ENCODE data around the gene BRAF.
"Not testable (repeated sequence)": the region's sequence is repeated elsewhere in the genome, so short reads cannot be mapped to it uniquely, and the experiment has no call there.

BRAF gene

DNA sequence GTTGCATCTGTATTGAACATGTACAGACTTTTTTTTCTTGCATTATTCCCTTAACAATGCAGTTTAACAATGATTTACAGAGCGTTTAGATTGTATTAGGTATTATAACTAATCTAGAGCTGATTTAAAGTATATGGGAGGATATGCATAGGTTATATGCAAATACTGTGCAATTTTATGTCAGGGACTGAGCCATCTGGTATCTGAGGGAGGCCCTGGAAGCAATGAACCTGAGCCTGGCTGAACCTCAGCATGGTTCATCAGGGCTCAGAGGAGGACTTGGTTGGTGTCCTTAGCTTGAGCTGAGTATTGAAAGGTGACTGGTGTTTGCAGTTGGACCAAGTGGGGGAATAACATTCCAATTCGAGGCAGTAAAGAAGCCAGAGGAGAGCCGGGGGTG, 247.2 kb downstream of the BRAF start:
- no peak for DNase-seq

DNA sequence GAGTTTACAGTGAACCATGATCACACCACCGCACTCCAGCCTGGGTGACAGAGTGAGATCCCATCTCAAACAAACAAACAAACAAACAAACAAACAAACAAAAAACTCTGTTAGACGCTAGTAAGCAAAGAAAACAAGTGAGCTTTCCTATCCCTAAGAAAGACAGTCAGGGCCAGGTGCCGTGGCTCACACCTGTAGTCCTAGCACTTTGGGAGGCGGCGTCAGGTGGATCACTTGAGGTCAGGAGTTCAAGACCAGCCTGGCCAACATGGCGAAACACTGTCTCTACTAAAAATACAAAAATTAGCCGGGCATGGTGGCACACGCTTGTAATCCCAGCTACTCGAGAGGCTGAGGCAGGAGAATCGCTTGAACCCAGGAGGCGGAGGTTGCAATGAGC, 247.8 kb downstream of the BRAF start:
- DNase-seq, result not testable (repeated sequence)

DNA sequence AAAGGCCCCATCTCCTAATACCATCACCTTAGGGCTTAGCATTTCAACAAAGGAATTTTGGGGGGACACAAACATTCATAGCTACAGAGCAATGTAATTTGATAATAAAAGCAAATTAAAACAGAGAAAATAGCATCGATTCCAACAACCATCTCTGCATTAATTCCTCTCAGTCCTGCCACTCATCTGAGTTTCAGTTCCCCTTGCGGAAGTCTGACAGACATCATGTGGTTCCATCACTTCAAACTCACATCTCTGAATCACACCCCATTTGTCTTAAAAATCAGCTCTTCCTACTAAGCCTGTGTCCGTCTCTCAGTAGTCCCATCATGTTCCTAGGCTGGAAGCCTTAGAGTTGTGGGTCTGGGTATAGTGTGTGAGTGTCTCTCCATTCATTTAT, 248.4 kb downstream of the BRAF start:
- DNase-seq, result no peak

DNA sequence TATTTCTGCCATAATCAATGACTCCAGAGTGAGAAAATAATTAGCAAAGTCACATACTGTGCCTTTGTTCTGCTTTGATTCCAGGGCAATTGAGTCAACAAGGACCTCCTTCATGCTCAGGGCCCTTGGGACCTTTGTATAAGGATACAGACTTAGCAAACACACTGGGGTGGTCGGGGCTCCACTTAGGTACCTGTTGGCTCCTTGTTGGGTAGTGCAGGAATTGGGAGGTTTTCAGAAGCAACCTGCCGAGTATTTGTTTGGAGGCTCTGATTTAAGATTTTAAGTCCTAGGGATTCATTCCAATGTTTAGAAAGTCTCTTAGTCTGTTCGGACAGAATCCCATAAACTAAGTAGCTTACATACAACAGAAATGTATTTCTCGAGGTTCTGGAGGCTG, 249.0 kb downstream of the BRAF start:
- no peak for DNase-seq

DNA sequence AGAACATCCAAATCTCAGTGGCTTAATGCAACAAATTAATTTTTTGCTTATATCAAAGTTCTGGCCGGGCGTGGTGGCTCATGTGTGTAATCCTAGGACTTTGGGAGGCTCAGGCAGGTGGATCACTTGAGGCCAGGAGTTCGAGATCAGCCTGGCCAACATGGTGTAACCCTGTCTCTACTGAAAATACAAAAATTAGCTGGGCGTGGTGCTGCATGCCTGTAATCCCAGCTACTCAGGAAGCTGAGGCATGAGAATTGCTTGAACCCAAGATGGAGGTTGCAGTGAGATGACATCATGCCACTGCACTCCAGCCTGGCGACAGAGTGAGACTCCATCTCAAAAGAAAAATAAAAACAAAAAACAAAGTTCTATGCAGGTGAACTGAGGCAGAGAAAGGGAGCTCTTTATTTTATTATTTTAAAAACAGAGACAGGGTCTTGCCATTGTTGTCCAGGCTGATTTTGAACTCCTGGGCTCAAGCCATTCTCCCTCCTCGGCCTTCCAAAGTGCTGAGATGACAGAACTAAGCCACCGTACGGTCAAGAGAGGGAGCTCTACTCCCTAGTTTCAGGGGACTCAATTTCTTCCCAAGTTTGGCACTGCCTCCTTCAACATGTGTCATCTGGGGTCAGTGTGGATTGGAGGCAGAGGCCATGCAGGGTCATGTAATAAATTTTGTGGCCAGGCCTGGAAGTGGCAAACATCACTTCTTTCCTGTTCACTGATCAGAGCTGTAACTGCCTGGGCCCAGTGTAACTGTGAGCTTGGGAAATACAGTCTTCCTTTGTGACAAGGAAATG, 249.6 kb downstream of the BRAF start:
- peak in 1 of 2 experiments; percentile 55 for DNase-seq

DNA sequence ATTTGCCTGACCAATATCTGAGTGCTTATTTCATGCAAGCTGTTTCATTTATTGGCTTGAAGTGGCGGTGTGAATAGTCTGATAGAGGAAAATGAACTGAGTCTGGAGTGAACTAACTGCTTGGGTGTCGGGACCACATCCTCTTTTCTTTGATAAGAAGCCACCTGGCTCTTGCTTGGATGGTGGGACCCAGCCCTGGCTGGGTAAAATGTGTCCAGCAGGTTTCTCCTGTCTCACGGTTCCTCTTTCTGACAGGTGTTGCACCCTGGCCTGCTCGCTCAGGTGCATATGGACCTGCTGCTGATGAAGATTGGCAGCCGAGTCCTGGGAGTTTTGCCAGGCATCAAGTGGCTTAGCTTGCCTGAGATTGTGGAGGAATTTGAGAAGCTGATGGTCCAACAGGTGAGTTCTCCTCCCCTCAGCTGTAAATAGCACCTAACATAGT, 250.4 kb downstream of the BRAF start:
- DNase-seq, result no peak

DNA sequence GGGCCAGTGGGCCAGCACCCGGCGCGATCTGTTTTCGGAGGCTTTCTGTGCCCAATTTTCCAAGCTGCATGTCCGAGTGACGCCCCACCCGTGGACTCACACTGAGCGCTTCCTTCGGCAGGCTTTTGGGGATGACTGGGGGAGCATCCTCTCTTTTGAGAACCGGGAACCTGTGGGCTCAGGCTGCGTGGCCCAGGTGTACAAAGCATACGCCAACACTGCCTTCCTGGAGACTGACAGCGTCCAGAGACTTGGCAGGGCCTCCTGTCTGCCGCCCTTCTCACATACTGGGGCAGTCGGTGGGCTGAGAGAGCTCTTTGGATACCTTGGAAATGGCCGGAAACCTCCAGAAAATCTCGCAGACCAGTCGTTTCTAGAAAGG, 251.0 kb downstream of the BRAF start:
- no peak for DNase-seq

DNA sequence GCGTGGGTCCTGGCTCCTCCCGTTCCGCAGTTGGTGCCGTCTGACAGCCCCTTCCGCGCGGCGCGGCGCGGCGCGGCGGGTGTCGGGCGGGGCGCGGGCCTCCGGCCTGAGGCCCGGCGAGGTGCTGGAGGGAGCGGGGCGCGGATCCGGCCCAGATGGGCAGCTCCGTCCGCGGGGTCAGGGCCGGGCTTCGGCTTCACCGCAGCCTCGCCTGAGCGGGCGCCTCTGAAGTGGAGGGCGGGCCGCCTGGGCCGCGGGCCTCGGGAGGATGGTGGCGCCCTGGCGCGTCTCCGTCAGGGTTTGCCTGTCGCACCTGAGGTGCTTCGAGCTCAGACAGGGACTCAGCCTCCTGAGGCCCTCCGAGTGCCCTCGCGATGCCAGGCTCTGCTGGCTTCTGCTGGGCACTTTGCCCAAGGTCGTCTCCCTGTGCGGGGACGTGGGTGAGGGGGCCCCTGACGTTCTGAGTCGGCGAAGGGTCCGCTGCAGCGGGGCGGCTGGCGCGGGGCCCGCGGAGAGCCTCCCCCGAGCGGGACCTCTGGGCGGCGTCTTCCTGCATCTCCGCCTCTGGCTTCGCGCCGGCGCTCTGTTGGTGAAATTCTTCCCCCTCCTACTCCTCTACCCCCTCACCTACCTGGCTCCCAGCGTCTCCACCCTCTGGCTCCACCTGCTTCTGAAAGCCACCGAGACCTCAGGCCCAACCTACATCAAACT, 251.5 kb downstream of the BRAF start:
- peak in 1 of 2 experiments; percentile 53 for DNase-seq

DNA sequence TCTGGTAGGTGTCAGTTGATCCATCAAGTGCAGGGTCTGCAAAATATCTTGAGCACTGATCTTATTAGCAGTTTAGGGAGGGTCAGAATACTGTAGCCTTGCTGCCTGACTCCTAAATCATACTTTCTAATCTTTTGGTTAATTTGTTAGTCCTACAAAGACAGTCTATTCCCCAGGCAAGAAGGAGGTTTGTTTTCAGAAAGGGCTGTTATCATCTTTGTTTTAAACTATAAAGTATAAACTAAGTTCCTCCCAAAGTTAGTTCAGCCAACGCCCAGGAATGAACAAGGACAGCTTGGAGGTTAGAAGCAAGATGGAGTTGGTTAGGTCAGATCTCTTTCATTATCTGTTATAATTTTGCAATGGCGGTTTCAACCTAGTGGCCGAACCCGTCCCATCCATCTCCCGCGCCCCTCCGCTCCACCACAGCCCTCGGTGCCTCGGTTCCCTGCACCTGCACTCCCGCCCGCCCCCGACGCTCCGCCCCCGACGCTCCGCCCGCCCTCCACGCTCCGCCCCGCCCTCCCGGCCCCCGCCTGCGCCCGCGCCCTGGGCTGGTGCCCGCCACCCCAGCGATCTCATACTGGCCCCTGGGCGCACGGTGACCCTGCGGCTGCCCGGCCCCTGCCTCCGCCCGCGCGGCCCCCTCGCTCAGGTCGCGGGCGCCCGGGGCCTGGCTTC, 252.2 kb downstream of the BRAF start, which contains the start of gene ADCK2:
Gene ADCK2 (plus strand): TSS at position 564 of the 681 bp plus-strand sequence. CDS start 386 bp downstream, outside the sequence.
- peak in 1 of 2 experiments; percentile 53 for DNase-seq

DNA sequence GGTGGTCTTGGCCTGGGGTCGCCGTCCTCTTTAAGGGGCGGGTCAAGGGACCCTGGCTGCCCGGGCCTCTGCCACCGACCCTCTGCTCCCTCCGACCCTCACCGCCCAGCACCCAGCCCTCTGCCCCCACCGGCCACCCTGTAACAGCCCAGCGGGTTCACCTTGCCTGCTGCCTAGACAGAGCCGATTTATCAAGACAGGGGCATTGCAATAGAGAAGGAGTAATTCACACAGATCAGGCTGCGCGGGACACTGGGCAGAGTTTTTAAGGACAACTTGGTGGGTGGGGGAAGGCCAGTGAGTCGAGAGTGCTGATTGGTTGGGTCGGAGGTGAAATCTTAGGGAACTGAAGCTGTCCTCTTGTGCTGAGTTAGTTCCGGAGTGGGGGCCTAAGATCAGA, 252.8 kb downstream of the BRAF start:
- DNase-seq, result no peak

DNA sequence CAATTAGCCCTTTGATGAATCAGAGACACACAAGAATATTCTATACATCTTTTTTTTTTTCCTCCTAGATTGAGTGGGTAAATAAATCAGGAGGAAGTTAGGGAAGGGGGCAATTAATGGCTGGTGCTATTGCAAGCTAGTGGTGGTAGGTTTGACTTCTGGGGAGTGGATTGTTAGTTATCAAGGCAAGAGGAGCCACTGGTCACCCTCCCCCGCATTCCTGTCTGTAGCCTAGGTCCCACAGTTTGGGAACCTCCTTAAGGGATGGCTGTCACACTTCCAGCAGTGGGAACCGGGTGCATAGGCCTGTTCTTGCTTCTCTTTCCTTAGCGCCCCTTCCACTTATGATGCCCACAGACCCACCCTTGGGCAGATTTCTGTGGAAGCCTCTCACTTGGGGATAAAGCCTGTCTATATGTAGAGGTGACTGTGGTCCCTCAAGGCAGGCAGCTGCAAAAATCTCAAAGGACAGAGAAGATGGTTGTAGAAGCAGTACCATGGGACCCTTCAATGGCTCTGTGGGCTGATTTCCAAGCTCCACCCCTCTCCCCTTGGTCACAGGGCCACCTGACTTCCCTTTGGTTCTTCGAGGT, 254.3 kb downstream of the BRAF start:
- DNase-seq, result no peak

DNA sequence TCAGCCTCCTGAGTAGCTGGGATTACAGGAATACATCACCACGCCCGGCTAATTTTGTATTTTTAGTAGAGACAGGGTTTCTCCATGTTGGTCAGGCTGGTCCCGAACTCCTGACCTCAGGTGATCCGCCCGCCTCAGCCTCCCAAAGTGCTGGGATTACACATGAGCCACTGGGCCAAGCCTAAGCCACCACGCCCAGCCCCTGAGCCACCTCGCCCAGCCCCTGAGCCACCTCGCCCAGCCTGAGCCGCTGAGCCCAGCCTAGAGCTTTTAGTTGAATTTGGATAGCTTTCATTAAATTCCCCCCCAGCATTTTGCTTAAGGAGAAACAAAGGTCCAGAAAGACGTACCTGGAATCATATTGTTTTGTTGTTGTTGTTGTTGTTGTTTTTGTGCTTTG, 254.9 kb downstream of the BRAF start:
- not testable (repeated sequence) for DNase-seq

DNA sequence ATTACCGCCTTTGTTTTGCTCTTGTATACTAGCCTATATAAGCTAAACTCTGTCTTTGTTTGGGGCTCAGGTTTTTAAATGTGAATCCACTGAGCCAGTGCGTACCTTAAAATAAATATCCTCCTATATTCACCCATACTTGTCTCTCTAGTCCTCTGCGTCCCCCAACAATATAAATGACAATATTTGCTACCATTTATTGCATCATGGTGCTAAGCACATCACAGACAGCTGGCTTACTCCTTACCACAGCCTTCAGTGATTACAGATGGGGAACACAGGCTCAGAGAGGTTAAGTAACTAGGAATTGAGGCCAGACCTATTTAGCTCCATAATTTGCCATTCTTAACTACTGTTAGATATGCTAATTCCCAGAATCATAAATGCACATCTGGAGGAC, 255.4 kb downstream of the BRAF start:
- no peak for DNase-seq

Data from NCI-H524 (cell line).